ENCODE measurements around the gene ZNRF1.

DNA sequence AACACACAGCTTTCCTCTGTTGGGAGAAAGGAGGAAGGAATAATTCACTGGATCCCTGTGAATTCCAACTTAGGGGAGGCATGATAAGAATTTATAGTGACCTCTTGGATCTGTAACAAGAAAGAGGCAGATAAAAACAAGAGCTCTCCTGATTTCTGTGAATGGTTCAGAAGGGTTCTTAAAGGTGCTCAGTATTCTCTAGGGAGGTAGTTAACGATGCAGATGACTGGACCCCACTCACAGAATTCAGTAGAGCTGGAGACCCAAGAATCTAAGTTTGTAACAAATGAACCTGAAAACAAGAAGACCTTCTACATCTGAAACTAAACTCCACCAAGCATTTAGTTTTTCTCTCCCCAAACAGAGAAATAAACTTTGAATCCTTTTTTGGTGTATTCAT lies 8.6 kb downstream of the ZNRF1 start:
- TF ChIP-seq EZH2 (IDR thresholded peaks at IDR 0.05; ENCODE audit: borderline replicate concordance, control insufficient read depth, low read depth, low read length) (no peak), HDAC2 (IDR thresholded peaks at IDR 0.05) (no peak), BRCA1 (IDR thresholded peaks at IDR 0.05; ENCODE audit: low read depth, low read length) (no peak), PML (IDR thresholded peaks at IDR 0.05; ENCODE audit: low read length) (no peak), TCF12 (IDR thresholded peaks at IDR 0.05; ENCODE audit: low read depth, low read length) (no peak), SIN3A (IDR thresholded peaks at IDR 0.05; ENCODE audit: low read depth, low read length) (no peak), EP300 (IDR thresholded peaks at IDR 0.05; ENCODE audit: borderline replicate concordance in 1 of 2, control insufficient read depth in 1 of 2, low read depth in 2 of 2, low read length in 2 of 2) (no peak)
- TF ChIP-seq, protein P1, sequence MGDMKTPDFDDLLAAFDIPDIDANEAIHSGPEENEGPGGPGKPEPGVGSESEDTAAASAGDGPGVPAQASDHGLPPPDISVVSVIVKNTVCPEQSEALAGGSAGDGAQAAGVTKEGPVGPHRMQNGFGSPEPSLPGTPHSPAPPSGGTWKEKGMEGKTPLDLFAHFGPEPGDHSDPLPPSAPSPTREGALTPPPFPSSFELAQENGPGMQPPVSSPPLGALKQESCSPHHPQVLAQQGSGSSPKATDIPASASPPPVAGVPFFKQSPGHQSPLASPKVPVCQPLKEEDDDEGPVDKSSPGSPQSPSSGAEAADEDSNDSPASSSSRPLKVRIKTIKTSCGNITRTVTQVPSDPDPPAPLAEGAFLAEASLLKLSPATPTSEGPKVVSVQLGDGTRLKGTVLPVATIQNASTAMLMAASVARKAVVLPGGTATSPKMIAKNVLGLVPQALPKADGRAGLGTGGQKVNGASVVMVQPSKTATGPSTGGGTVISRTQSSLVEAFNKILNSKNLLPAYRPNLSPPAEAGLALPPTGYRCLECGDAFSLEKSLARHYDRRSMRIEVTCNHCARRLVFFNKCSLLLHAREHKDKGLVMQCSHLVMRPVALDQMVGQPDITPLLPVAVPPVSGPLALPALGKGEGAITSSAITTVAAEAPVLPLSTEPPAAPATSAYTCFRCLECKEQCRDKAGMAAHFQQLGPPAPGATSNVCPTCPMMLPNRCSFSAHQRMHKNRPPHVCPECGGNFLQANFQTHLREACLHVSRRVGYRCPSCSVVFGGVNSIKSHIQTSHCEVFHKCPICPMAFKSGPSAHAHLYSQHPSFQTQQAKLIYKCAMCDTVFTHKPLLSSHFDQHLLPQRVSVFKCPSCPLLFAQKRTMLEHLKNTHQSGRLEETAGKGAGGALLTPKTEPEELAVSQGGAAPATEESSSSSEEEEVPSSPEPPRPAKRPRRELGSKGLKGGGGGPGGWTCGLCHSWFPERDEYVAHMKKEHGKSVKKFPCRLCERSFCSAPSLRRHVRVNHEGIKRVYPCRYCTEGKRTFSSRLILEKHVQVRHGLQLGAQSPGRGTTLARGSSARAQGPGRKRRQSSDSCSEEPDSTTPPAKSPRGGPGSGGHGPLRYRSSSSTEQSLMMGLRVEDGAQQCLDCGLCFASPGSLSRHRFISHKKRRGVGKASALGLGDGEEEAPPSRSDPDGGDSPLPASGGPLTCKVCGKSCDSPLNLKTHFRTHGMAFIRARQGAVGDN (IDR thresholded peaks at IDR 0.05), result no peak
- TF ChIP-seq, protein P2, sequence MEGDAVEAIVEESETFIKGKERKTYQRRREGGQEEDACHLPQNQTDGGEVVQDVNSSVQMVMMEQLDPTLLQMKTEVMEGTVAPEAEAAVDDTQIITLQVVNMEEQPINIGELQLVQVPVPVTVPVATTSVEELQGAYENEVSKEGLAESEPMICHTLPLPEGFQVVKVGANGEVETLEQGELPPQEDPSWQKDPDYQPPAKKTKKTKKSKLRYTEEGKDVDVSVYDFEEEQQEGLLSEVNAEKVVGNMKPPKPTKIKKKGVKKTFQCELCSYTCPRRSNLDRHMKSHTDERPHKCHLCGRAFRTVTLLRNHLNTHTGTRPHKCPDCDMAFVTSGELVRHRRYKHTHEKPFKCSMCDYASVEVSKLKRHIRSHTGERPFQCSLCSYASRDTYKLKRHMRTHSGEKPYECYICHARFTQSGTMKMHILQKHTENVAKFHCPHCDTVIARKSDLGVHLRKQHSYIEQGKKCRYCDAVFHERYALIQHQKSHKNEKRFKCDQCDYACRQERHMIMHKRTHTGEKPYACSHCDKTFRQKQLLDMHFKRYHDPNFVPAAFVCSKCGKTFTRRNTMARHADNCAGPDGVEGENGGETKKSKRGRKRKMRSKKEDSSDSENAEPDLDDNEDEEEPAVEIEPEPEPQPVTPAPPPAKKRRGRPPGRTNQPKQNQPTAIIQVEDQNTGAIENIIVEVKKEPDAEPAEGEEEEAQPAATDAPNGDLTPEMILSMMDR (IDR thresholded peaks at IDR 0.05 in 2 of 3, conservative IDR thresholded peaks at IDR 0.05 in 1 of 3; ENCODE audit: control insufficient read depth in 2 of 3, extremely low read depth in 1 of 3, insufficient read depth in 1 of 3, low read depth in 3 of 3, low read length in 3 of 3), result no peak
- TF ChIP-seq, protein P3, sequence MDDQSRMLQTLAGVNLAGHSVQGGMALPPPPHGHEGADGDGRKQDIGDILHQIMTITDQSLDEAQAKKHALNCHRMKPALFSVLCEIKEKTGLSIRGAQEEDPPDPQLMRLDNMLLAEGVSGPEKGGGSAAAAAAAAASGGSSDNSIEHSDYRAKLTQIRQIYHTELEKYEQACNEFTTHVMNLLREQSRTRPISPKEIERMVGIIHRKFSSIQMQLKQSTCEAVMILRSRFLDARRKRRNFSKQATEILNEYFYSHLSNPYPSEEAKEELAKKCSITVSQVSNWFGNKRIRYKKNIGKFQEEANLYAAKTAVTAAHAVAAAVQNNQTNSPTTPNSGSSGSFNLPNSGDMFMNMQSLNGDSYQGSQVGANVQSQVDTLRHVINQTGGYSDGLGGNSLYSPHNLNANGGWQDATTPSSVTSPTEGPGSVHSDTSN (IDR thresholded peaks at IDR 0.05; ENCODE audit: insufficient replicate concordance, low read depth, low read length), result no peak

Data from GM12878 (cell line).